Neuronal stem cell (in vitro differentiated cells): Measurements from ENCODE around the gene EHMT1.

ENCODE experiments used
- DNase-seq: peaks from one replicate; pipeline ENCODE4 v3.0.0-alpha.2; 2013; ENCODE audit warnings: low spot score
- H2AFZ ChIP-seq: one replicate; pipeline ENCODE4 v1.6.1; 2013; ENCODE audit warnings: mild to moderate bottlenecking, low read length, inconsistent platforms
- H2AK5ac ChIP-seq: 2 replicates; pipeline ENCODE4 v1.6.1; 2013; ENCODE audit warnings: low read depth, mild to moderate bottlenecking, inconsistent platforms, low read length, moderate library complexity, mixed read lengths
- H2BK120ac ChIP-seq: 2 replicates; pipeline ENCODE4 v1.6.1; 2013; ENCODE audit warnings: low read depth, mild to moderate bottlenecking, inconsistent platforms, low read length, moderate library complexity, mixed read lengths
- H2BK12ac ChIP-seq: one replicate; pipeline ENCODE4 v1.6.1; 2013; ENCODE audit warnings: low read length, inconsistent platforms
- H2BK15ac ChIP-seq: 2 replicates; pipeline ENCODE4 v1.6.1; 2013; ENCODE audit warnings: mild to moderate bottlenecking, low read length, inconsistent platforms, mixed read lengths
- H2BK5ac ChIP-seq: one replicate; pipeline ENCODE4 v1.6.1; 2013; ENCODE audit warnings: inconsistent platforms, mild to moderate bottlenecking, low read length, moderate library complexity
- H3K14ac ChIP-seq: one replicate; pipeline ENCODE4 v1.6.1; 2013; ENCODE audit warnings: low read length, inconsistent platforms
- H3K18ac ChIP-seq: 2 replicates; pipeline ENCODE4 v1.6.1; 2013; ENCODE audit warnings: low read length, inconsistent platforms
- H3K23ac ChIP-seq: 2 replicates; pipeline ENCODE4 v1.6.1; 2013; ENCODE audit warnings: low read depth, mild to moderate bottlenecking, mixed read lengths, low read length, inconsistent platforms; ENCODE audit not compliant: poor library complexity
- H3K27ac ChIP-seq: replicated peaks from 3 replicates; pipeline ENCODE4 v1.5.1; 2013; ENCODE audit warnings: low read length, inconsistent platforms
- H3K27me3 ChIP-seq, 3 experiments: 2 replicates each; pipeline ENCODE4 v1.6.1; 2013; ENCODE audit warnings: low read length in 3 of 3, mild to moderate bottlenecking in 2 of 3, inconsistent platforms in 1 of 3, low read depth in 1 of 3, mixed read lengths in 1 of 3, moderate library complexity in 1 of 3; ENCODE audit not compliant: control insufficient read depth in 3 of 3, insufficient read depth in 3 of 3
- H3K36me3 ChIP-seq, 2 donors: replicated peaks in 1 of 2; 2 replicates each; pipeline ENCODE4 v1.6.1; 2013; ENCODE audit warnings: low read length in 2 of 2; ENCODE audit not compliant: control insufficient read depth in 2 of 2, insufficient read depth in 2 of 2
- H3K4ac ChIP-seq: 2 replicates; pipeline ENCODE4 v1.6.1; 2013; ENCODE audit warnings: inconsistent platforms, mild to moderate bottlenecking, low read length, moderate library complexity
- H3K4me1 ChIP-seq, 2 donors: 1 replicate in 1 of 2; 2 replicates in 1 of 2; pipeline ENCODE4 v1.6.1; 2013; ENCODE audit warnings: low read length in 2 of 2, low read depth in 1 of 2; ENCODE audit not compliant: control insufficient read depth in 2 of 2, insufficient read depth in 1 of 2
- H3K4me2 ChIP-seq: one replicate; pipeline ENCODE4 v1.6.1; 2013; ENCODE audit warnings: mild to moderate bottlenecking, low read length, inconsistent platforms; ENCODE audit not compliant: insufficient read depth, poor library complexity, severe bottlenecking
- H3K4me3 ChIP-seq, 2 donors: 2 replicates each; pipeline ENCODE4 v1.5.1; 2013; ENCODE audit warnings: low read length in 2 of 2, mild to moderate bottlenecking in 2 of 2, inconsistent platforms in 1 of 2, moderate library complexity in 1 of 2
- H3K79me1 ChIP-seq: one replicate; pipeline ENCODE4 v1.6.1; 2013; ENCODE audit warnings: low read depth, mild to moderate bottlenecking, inconsistent platforms, low read length, moderate library complexity
- H3K9ac ChIP-seq: one replicate; pipeline ENCODE4 v1.6.1; 2013; ENCODE audit warnings: mild to moderate bottlenecking, low read depth, low read length, inconsistent platforms; ENCODE audit not compliant: poor library complexity
- H3K9me3 ChIP-seq, 2 donors: replicated peaks in 1 of 2; 2 replicates each; pipeline versions ENCODE3 to v1.6.1; 2013; ENCODE audit warnings: low read length in 2 of 2, mild to moderate bottlenecking in 2 of 2, inconsistent platforms in 1 of 2, low read depth in 1 of 2, mixed read lengths in 1 of 2, moderate library complexity in 1 of 2; ENCODE audit not compliant: control insufficient read depth in 2 of 2, insufficient read depth in 1 of 2
- H4K8ac ChIP-seq: one replicate; pipeline ENCODE4 v1.6.1; 2013; ENCODE audit warnings: low read depth, mild to moderate bottlenecking, inconsistent platforms, low read length, moderate library complexity
- H4K91ac ChIP-seq: one replicate; pipeline ENCODE4 v1.6.1; 2013; ENCODE audit warnings: low read length, low read depth, mild to moderate bottlenecking, inconsistent platforms; ENCODE audit not compliant: poor library complexity
- WGBS, 2 donors: extraction: QIAGEN DNeasy Blood & Tissue Kit; methylation state at CpG; one replicate each; pipeline ENCODE4 v1.1.7; 2013; ENCODE audit warnings: missing lambda C conversion rate in 2 of 2, mixed read lengths in 1 of 2; ENCODE audit not compliant: insufficient read length in 2 of 2, insufficient replicate concordance in 1 of 2; ENCODE audit errors: extremely low coverage in 2 of 2; 5-methylcytosine and 5-hydroxymethylcytosine counted together

EHMT1 gene

DNA sequence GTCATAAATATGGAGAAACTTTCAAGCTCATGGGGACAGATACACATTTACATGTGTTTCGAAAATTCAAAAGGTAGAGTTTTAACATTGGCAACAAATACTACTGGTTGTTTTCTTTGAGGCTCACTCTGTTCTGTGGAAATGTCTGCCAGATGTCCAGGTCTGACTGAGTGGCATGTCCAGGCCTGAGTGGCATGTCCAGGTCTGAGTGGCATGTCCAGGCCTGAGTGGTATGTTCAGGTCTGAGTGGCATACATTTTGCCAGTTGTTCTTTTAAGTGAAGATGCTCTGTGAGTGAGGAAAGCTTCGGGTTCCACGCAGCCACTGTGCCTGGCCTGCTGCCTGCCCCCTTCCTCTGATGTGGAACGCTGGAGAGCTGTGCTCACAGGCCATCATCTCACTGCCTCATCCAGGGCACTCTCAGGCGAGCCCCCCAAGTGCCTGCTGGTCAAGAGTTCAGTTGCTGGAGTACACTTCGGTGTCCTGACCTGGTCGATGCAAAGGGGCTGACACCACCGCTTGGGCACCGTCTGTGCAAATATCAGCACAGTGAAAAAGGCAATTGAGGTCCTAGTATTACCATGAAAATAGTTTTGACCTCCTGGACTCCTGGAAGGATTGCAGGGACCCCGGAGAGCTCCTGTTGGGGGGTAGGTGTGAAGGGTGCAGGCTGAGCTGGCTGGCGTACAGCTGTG lies 89.9 kb downstream of the EHMT1 start:
- WGBS, 2 donors, result no CpG with 5 or more reads among the region's 11 CpGs
- no peak overlapping the region for H3K27ac ChIP-seq
- DNase-seq, result no peak
- H2BK120ac ChIP-seq, result no peak overlapping the region
- no peak overlapping the region for H3K14ac ChIP-seq
- no peak overlapping the region for H2AFZ ChIP-seq
- H3K9me3 ChIP-seq, result peaks cover 0 to 5% of the 10 kb centered on the region in 2 donors
- no peaks in the 10 kb centered on the region for H3K27me3 ChIP-seq
- peaks cover 11 to 36% of the 10 kb centered on the region in 2 donors for H3K36me3 ChIP-seq
- H2AK5ac ChIP-seq, result no peak overlapping the region
- peaks cover 0 to 5% of the 10 kb centered on the region in 2 donors for H3K4me1 ChIP-seq
- H3K18ac ChIP-seq, result peak overlapping the region; percentile 0
- no peak overlapping the region for H4K91ac ChIP-seq
- H3K4me2 ChIP-seq, result no peak overlapping the region
- H3K9ac ChIP-seq, result no peak overlapping the region
- H2BK15ac ChIP-seq, result no peak overlapping the region
- no peak overlapping the region for H2BK5ac ChIP-seq
- H3K79me1 ChIP-seq, result peaks cover 20% of the 10 kb centered on the region
- no peak overlapping the region for H2BK12ac ChIP-seq
- no peak overlapping the region for H4K8ac ChIP-seq
- no peak overlapping the region for H3K4me3 ChIP-seq
- peak overlapping the region; percentile 20 for H3K23ac ChIP-seq
- H3K4ac ChIP-seq, result no peak overlapping the region

DNA sequence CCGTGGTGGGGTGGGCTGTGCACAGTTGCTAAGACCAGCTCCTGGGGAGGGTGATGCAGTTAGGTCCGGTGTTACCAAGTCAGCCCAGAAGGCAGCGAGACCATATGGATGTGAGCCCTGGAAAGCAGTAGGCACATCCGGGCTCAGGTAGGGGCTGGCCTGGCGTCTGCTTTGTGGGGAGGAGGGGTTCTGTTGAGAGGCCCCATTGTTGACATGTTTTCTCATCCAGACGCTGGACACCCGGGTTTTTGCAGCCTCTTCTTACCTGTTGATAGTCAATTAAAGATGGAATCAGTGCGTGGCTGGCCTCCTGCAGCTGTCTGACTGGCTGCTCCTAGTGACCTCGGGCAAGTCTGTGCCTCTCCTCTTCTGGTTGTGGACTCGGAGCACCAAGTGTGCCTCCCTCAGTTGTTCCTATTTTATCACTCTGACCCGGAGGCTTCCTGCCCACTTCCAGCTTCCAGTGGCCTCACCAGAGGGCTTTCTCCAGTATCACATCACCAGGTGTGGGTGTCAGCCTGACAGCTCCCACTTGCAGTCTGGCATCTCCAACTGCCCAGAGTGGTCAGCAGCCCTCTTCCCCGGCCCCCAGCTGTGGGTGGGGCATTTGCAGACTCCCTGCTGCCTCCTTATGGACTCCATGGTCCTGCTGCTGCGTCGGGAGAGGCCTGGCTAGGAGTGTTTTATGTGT lies 90.8 kb downstream of the EHMT1 start:
- no CpG with 5 or more reads among the region's 14 CpGs for WGBS, 2 donors
- no peak overlapping the region for H3K9ac ChIP-seq
- DNase-seq, result no peak

DNA sequence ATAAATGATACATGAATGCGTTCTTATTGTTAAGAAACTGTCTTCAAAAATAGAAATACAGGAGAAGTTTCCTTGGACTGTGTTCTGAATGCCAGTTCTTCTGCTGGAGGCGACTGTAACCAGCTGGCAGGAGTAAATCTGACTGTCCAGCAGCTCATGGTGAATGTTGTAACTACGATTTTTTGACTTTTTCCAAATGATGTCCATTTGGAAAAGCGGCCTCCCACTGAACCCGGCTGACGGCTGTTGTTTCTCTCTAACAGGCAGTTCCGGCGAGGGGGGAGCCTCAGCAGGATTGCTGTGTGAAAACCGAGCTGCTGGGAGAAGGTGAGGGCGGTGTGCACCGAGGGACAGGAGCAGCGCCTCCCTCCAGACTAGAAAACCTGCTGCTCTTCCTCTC lies 91.9 kb downstream of the EHMT1 start:
- WGBS, 2 donors, result no CpG with 5 or more reads among the region's 12 CpGs

More for the DNA sequence above, 90.8 kb downstream of the EHMT1 start:
- Histone ChIP-seq H2BK5ac (no peak overlapping the region), H2AFZ (no peak overlapping the region), H3K18ac (peak overlapping the region; percentile 48), H3K4me1 (peaks cover 0 to 5% of the 10 kb centered on the region in 2 donors), H2BK15ac (no peak overlapping the region), H3K36me3 (peaks cover 11 to 44% of the 10 kb centered on the region in 2 donors), H3K4me3 (no peak overlapping the region), H4K91ac (no peak overlapping the region), H3K14ac (peak overlapping the region; percentile 63), H2BK120ac (no peak overlapping the region), H3K27ac (no peak overlapping the region), H3K9me3 (peaks cover 0 to 9% of the 10 kb centered on the region in 2 donors), H3K27me3 (no peaks in the 10 kb centered on the region), H4K8ac (no peak overlapping the region), H3K4ac (peak overlapping the region; percentile 53), H3K4me2 (no peak overlapping the region), H3K23ac (peak overlapping the region; percentile 20), H2BK12ac (no peak overlapping the region), H2AK5ac (no peak overlapping the region), H3K79me1 (peaks cover 20% of the 10 kb centered on the region)

GRCh38 chr9:137711678-137712105 lies 92.9 kb downstream of the EHMT1 start:
- Histone ChIP-seq H4K91ac (no peak overlapping the region), H3K9me3 (peaks cover 4 to 24% of the 10 kb centered on the region in 2 donors), H2BK12ac (no peak overlapping the region), H3K9ac (peak overlapping the region; percentile 63), H3K4ac (no peak overlapping the region), H4K8ac (no peak overlapping the region), H2AFZ (no peak overlapping the region), H3K79me1 (peaks cover 21% of the 10 kb centered on the region), H3K4me2 (no peak overlapping the region), H3K4me3 (no peak overlapping the region), H2BK5ac (no peak overlapping the region), H2BK15ac (no peak overlapping the region), H2BK120ac (no peak overlapping the region), H3K36me3 (peaks cover 17 to 63% of the 10 kb centered on the region in 2 donors), H3K27ac (no peak overlapping the region), H2AK5ac (no peak overlapping the region), H3K14ac (peak overlapping the region; percentile 32), H3K4me1 (no peaks in the 10 kb centered on the region), H3K23ac (peak overlapping the region; percentile 75), H3K18ac (no peak overlapping the region), H3K27me3 (no peaks in the 10 kb centered on the region)
- no CpG with 5 or more reads among the region's 18 CpGs for WGBS, 2 donors
- DNase-seq, result no peak

More for the DNA sequence above, 91.9 kb downstream of the EHMT1 start:
- peaks cover 0 to under 1% of the 10 kb centered on the region in 2 donors for H3K4me1 ChIP-seq
- H3K4ac ChIP-seq, result no peak overlapping the region
- H2AFZ ChIP-seq, result no peak overlapping the region
- H3K27ac ChIP-seq, result no peak overlapping the region
- H2BK5ac ChIP-seq, result no peak overlapping the region
- H3K14ac ChIP-seq, result no peak overlapping the region
- H2BK120ac ChIP-seq, result no peak overlapping the region
- H3K9me3 ChIP-seq, result peaks cover 2 to 20% of the 10 kb centered on the region in 2 donors
- H3K27me3 ChIP-seq, result no peaks in the 10 kb centered on the region
- H3K4me3 ChIP-seq, result no peak overlapping the region
- DNase-seq, result no peak
- no peak overlapping the region for H4K91ac ChIP-seq
- H3K36me3 ChIP-seq, result peaks cover 14 to 55% of the 10 kb centered on the region in 2 donors
- no peak overlapping the region for H2BK12ac ChIP-seq
- H3K79me1 ChIP-seq, result peaks cover 19% of the 10 kb centered on the region
- no peak overlapping the region for H2AK5ac ChIP-seq
- no peak overlapping the region for H3K4me2 ChIP-seq
- no peak overlapping the region for H4K8ac ChIP-seq
- no peak overlapping the region for H2BK15ac ChIP-seq
- no peak overlapping the region for H3K18ac ChIP-seq
- no peak overlapping the region for H3K23ac ChIP-seq
- H3K9ac ChIP-seq, result no peak overlapping the region
